ENCODE measurements around the gene CNTNAP2. TPM values are rescaled to one million over a fixed set of nuclear protein-coding genes. Genes with fewer than 3 reads are reported as not detected.

The CNTNAP2 gene
- total RNA-seq, 1 donor from 2014 or later = 4.2 TPM

- H3K27me3 Mint-ChIP-seq (ENCODE audit: low read depth) = no peaks in the 10 kb centered on the region
- TF ChIP-seq CTCF (IDR thresholded peaks at IDR 0.05; ENCODE audit: unreplicated experiment) = no peak
- no peak overlapping the region for H3K4me3 Mint-ChIP-seq
- no peak overlapping the region for H3K27ac Mint-ChIP-seq
- H3K9me3 Mint-ChIP-seq = peaks cover 4% of the 10 kb centered on the region
- peaks cover 16% of the 10 kb centered on the region for H3K4me1 Mint-ChIP-seq
- H3K36me3 Mint-ChIP-seq = no peaks in the 10 kb centered on the region
- DNase-seq (ENCODE audit: low spot score in 2 of 2, unreplicated experiment in 2 of 2) = no peak
These were observed 1299.4 kb downstream of the CNTNAP2 start for GRCh38 chr7:147415991-147416390.

GRCh38 chr7:147418966-147419365, 1302.4 kb downstream of the CNTNAP2 start:
- Mint-ChIP-seq H3K9me3 (peaks cover 4% of the 10 kb centered on the region), H3K27ac (no peak overlapping the region), H3K4me3 (no peak overlapping the region), H3K27me3 (ENCODE audit: low read depth) (no peaks in the 10 kb centered on the region), H3K4me1 (no peaks in the 10 kb centered on the region), H3K36me3 (no peaks in the 10 kb centered on the region)
- no peak for TF ChIP-seq CTCF (IDR thresholded peaks at IDR 0.05; ENCODE audit: unreplicated experiment)
- no peak for DNase-seq (ENCODE audit: low spot score in 2 of 2, unreplicated experiment in 2 of 2)

- no peaks in the 10 kb centered on the region for H3K4me1 Mint-ChIP-seq
- no peak overlapping the region for H3K27ac Mint-ChIP-seq
- no peak overlapping the region for H3K4me3 Mint-ChIP-seq
- peaks cover 14% of the 10 kb centered on the region for H3K9me3 Mint-ChIP-seq
- no peaks in the 10 kb centered on the region for H3K36me3 Mint-ChIP-seq
- H3K27me3 Mint-ChIP-seq (ENCODE audit: low read depth) = no peaks in the 10 kb centered on the region
- no peak for TF ChIP-seq CTCF (IDR thresholded peaks at IDR 0.05; ENCODE audit: unreplicated experiment)
- DNase-seq (ENCODE audit: low spot score in 2 of 2, unreplicated experiment in 2 of 2) = no peak
These were observed 1307.3 kb downstream of the CNTNAP2 start for GRCh38 chr7:147423875-147424274.

GRCh38 chr7:147428075-147428474, 1311.5 kb downstream of the CNTNAP2 start:
- Mint-ChIP-seq H3K27ac (no peak overlapping the region), H3K4me3 (no peak overlapping the region), H3K9me3 (peaks cover 24% of the 10 kb centered on the region), H3K36me3 (no peaks in the 10 kb centered on the region), H3K4me1 (peaks cover 14% of the 10 kb centered on the region), H3K27me3 (ENCODE audit: low read depth) (no peaks in the 10 kb centered on the region)
- TF ChIP-seq CTCF (IDR thresholded peaks at IDR 0.05; ENCODE audit: unreplicated experiment) = no peak
- no peak for DNase-seq (ENCODE audit: low spot score in 2 of 2, unreplicated experiment in 2 of 2)

GRCh38 chr7:147429961-147430360, 1313.4 kb downstream of the CNTNAP2 start:
- Mint-ChIP-seq H3K4me3 (no peak overlapping the region), H3K4me1 (peaks cover 18% of the 10 kb centered on the region), H3K9me3 (peaks cover 24% of the 10 kb centered on the region), H3K27me3 (ENCODE audit: low read depth) (no peaks in the 10 kb centered on the region), H3K36me3 (no peaks in the 10 kb centered on the region), H3K27ac (no peak overlapping the region)
- no peak for DNase-seq (ENCODE audit: low spot score in 2 of 2, unreplicated experiment in 2 of 2)
- TF ChIP-seq CTCF (IDR thresholded peaks at IDR 0.05; ENCODE audit: unreplicated experiment) = no peak

GRCh38 chr7:147432079-147432478, 1315.5 kb downstream of the CNTNAP2 start:
- no peak for DNase-seq (ENCODE audit: low spot score in 2 of 2, unreplicated experiment in 2 of 2)
- no peak overlapping the region for H3K4me3 Mint-ChIP-seq
- H3K4me1 Mint-ChIP-seq = peaks cover 21% of the 10 kb centered on the region
- TF ChIP-seq CTCF (IDR thresholded peaks at IDR 0.05; ENCODE audit: unreplicated experiment) = peak; percentile 15
- H3K9me3 Mint-ChIP-seq = peaks cover 14% of the 10 kb centered on the region
- H3K27ac Mint-ChIP-seq = no peak overlapping the region
- H3K36me3 Mint-ChIP-seq = no peaks in the 10 kb centered on the region
- H3K27me3 Mint-ChIP-seq (ENCODE audit: low read depth) = no peaks in the 10 kb centered on the region
